Smooth muscle cell of the brain vasculature (primary cell): ENCODE results near the gene ARL15.
"Not testable (repeated sequence)": the region's sequence is repeated elsewhere in the genome, so short reads cannot be mapped to it uniquely, and the experiment has no call there.

Source experiments
- DNase-seq: peaks from one replicate; pipeline ENCODE4 v3.0.0-alpha.2; 2012; ENCODE audit warnings: low read depth, low spot score

The ARL15 gene

DNA sequence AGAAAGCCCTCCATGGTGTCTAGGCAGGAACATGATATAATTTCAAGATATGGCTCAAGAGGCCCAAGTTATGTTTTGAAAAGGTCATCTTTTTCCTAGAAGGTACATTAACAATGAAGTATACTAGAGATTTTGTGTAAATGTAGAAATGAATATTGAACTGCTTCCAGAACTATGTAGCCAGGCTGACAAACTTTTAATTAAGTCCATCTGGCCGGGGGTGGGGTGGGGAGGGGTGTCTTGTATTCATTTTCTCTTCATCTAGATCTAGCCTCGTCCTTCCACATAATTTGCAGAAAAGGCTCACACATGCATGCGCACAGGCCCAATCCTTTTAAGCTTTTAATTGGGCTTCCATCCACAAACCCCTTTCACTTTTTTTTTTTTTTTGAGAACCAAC, 323.3 kb downstream of the ARL15 start:
- DNase-seq, result no peak

DNA sequence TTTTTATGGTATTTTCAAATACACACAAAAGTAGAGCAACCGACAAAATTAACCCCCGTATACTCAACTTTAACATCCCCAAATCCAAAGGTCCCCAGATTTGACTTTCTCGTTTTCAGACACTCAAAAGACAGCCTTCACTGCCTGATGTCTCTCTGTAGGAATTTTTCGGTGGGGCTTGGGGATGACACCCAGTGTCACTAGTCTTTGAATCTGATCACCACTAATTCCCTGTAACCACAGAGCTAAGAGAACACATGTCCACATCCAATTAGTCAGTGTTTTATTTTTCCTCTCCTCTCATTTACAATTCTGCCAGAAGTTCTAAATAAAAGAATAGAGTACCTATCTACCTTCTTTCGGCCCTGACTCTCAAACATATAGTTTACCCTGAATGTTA, 324.6 kb downstream of the ARL15 start:
- DNase-seq, result no peak

- DNase-seq, result no peak
Measured at GRCh38 chr5:53984971-53985370, 325.4 kb downstream of the ARL15 start.

GRCh38 chr5:53983568-53984460, 326.6 kb downstream of the ARL15 start:
- no peak for DNase-seq

DNA sequence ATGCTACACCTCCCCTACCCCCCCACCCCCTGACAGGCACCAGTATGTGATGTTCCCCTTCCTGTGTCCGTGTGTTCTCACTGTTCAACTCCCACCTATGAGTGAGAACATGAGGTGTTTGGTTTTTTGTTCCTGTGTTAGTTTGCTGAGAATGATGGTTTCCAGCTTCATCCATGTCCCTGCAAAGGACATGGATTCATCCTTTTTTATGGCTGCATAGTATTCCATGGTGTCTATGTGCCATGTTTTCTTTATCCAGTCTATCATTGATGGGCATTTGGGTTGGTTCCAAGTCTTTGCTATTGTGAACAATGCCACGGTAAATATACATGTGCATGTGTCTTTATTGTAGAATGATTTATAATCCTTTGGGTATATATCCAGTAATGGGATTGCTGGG, 328.1 kb downstream of the ARL15 start:
- not testable (repeated sequence) for DNase-seq

DNA sequence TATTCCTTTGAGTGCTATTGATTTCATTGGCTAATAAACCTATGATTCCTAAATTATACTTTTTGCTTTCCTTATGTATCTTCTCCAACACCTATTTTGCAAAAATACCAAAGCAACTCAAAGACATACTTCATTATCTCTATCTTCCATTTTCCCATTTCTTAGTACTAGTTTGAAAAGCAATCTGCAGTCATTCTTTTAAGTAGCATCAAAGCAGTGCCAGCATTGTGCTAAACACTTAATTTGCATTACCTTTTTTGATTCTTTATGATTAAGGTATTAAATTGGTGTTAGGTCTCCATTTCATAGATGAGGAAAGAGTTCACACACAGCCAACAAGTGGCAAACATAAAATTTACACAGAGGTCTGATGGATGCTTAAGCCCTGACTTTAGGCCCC, 330.3 kb downstream of the ARL15 start:
- DNase-seq, result no peak

DNA sequence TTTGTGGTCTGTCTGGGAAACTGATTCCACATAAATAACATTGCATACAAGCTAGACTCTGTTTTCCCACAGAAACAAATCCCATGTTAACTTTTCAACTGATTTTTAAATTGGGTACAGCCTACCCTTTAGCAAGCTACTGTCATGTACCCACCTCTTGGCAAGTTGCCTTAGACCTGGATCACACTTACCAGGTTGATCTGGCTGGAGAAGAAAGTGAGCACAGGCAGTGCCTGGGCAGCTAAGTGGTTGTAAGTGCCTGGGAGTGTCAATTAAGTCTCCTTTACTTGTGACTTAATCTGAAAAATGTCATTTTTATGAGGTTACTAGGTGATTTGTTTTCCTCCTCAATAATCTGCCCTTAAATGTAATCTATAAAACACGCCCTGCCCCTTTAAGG, 336.4 kb downstream of the ARL15 start:
- no peak for DNase-seq

DNA sequence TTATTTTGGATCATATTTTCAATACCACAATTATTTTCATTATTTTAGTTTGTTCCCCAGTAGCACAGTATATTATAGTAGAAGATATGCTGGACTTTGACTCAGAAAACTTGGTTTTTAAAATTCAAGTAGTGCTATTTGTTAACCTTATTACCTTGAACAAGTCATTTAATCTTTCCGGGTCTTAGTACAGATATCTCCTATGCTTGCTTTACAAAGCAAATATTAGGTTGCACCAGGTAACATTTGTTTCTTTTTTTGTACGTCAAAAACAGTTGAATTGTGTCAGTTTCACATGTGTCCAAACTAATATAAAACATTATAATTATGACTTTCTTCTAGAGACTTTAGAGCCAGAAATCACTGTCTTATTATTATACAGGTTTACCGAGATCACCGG, 338.1 kb downstream of the ARL15 start:
- DNase-seq, result no peak

- no peak for DNase-seq
Measured at GRCh38 chr5:53971551-53971950, 338.8 kb downstream of the ARL15 start.

DNA sequence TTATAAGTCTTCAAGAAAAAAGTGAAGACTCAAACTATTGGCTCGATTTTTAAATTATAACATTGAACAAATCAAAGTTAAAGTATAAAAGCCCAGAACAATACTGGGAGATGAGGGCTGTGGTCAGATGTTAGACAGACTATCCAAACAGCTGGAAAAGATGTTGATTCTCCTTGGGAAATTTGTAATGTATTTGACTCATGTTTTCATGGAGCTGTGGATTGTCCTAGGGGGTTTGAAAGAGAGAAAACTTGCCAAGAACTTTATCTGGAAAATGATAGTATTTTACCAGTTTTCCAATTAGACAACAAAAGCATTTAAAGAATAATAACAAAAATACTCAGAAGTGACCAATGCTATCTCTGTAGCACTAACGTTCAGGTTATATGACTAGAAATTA, 339.2 kb downstream of the ARL15 start:
- no peak for DNase-seq

DNA sequence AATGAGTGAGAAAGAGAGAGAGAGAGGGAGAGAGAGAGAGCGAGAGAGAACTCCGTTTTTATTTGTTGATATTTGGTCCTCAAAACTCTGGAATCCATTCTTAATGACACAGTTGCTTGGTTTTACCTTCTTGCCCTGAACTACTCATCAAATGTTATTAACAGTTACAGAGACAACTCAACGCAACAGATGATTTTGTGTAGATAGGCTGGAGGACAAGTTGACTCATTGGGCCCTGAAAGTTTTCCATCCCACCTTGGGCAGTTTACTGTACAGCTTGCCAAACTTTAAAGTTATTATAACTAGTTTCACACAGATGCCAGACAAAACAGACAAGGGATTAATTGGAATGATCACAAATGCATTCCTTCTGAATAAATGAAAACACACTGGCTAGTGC, 339.9 kb downstream of the ARL15 start:
- no peak for DNase-seq

- DNase-seq, result no peak
Measured at GRCh38 chr5:53969176-53969730, 341.1 kb downstream of the ARL15 start.

DNA sequence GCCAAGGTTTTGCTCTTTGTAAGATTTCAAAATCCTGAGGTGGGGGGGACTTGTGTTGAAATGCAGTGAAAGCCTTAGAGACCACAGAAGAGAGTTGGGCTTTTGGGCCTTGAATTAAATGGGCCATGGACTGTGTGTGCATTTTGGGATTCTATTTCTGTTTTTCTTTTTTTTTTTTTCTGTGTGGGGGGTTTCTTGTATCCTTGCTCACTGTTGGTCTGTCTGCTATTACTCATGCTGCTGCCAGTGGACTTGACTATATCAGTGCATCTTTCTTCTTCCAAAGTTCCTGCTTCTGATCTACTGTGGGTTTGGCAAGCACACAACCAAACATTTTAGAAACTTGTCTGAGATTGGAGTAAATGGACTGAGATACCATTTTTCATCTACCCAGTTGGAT, 344.9 kb downstream of the ARL15 start:
- no peak for DNase-seq

DNA sequence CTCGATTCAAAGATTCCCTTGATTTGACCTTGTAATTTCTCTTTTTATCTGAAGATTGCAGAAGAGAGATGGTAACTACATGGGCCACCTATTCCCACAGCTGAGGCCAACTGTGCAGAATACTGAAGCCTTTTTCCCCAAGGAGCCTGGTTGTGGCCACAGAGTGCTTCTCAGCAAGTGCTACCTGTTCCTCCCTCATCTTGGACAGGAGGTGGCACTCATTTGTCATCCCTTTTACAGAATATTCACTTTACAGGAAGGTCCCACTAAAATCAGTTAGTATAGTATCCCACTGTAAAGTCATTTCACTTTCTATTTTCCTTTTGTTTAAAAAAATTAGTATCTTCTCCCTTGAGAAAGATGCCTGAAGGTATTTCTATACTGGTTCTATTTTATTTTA, 346.4 kb downstream of the ARL15 start:
- no peak for DNase-seq

DNA sequence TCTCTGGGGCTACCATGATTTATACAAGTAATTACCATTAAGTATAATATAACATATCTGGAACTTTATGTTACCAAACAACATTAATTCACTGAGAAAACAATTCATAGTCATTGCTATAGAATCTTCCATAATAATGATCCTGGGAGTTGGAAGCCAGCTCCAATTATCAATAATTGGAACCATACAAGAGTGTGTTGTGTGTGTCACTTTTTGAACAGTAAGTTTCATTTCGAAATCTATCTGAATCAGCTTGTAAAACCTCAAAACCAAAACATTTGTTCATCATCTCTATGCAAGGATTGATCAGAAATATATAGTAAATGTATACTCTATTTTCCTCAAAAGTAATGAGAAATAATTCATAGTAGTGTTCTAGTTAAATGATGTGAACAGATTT, 348.1 kb downstream of the ARL15 start:
- no peak for DNase-seq

GRCh38 chr5:53956632-53957031, 353.7 kb downstream of the ARL15 start:
- DNase-seq, result no peak

- DNase-seq, result no peak
Measured at GRCh38 chr5:53956196-53956595, 354.2 kb downstream of the ARL15 start.

GRCh38 chr5:53950621-53951020, 359.8 kb downstream of the ARL15 start:
- DNase-seq, result no peak

DNA sequence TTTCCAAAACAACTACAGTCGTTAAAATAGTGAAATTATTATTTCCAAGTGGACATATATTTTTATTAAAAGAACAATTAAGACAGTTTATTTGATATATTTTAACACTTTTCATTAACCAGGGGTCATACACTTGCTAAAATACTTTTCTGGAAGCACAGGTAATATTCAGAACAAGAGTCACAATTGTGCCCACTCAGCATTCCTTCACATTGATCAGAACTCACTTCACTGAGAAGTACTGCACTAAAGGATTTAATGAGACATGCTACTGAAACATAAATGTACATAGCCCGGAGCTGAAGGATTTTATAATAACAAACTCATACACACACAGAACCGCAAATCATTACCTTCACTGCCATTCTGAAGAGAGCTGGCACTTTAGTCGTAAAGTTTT, 361.8 kb downstream of the ARL15 start:
- no peak for DNase-seq

GRCh38 chr5:53946405-53947100, 363.8 kb downstream of the ARL15 start:
- DNase-seq, result no peak

- DNase-seq, result no peak
Measured at GRCh38 chr5:53944981-53945380, 365.4 kb downstream of the ARL15 start.

GRCh38 chr5:53943938-53944337, 366.4 kb downstream of the ARL15 start:
- DNase-seq, result no peak

DNA sequence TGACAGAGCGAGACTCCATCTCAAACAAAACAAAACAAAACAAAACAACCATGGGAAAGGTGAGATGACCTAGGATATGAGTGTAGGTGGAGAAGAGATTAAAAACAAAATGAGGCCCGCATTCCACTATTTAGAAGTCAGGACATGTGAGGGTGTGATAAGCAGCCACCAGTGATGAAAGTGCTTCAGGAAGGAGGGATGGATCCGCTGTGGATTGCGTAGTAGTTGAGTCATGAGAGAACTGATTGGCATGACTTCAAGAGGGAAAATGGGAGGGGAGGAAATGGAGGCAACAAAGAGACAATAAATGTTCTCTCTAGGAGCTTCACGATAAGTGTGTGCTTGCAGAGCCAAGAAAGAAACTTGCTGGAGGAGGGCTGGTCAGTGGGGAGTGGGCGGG, 367.6 kb downstream of the ARL15 start:
- no peak for DNase-seq
